HG03159 (cell line): Measurements from ENCODE around the gene UFSP2.

ENCODE experiments used
- ATAC-seq: cut with Tn5 transposase; IDR thresholded peaks from one replicate; pipeline ENCODE4 v1.9.1; 2021; ENCODE audit warnings: mild to moderate bottlenecking, moderate library complexity; ENCODE audit not compliant: unreplicated experiment

UFSP2 gene

DNA sequence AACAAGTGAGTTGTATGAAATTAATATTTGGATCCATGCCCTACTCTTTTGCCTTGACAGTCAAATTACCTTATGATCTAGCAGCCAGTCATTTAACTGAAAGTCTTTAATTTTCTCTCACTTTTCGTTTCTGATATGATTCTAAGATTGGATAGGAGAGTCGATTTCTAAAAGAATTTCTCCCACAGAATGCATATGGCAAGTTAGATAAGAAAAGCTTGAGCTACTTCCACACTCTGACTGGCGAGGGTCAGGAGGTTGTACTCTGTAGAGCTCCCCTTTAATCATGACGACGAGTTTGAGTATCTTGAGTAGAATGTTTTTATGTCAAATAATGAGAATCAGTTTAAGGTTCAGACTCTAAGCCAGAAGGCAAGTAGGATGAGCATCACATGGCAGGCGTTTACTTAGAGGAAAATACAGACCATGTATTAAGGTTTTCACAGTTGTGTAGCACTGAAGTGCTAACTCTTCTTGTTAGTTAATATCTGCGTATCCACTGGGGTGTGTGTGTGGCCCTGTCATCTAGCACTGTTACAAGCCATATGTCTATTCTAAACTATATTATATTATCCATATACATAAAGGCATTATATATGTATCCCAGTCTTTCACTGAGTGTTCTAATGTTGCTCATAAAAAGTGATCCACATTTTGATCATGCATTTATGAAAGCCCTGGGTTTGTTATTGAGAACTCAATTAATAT is 67.9 kb downstream of the UFSP2 start:
- no peak for ATAC-seq

DNA sequence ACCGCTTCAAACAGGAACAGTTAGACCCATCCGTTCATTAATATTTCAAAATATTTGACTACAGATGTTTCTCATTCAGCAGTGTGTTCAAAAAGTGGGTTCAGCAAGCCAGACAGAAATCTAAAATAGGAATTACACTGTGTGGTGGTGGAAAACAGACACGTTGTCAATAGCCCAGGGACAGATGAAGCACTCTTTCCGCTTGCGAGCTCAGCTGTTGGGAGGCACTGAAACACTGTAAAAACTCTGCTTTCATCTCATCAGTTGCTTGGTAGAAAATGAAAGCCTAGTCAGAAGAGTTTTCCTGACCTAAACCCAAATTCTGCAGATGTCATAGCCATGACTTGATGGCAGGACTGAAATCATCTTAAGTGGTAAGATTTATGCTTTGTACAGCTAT is 68.6 kb downstream of the UFSP2 start:
- ATAC-seq = no peak

DNA sequence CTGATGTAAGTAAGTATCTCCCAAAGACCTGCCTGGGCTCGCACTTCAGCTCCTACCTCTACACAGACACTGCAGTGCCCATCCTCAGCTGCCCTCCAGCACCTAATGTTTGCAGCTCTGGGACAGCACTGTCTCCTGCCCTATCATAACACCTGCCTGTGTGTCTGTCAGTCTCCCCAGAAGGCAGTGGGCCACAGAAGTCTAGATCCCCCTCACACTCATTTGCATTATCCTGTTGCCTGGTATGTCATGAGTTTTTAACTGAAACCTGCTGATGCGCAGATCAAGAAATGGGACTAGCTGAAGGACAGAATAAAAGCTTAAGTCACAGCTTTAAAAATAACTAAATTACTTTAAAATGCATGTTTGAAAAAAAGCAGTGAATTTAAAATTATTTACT is 73.0 kb downstream of the UFSP2 start:
- ATAC-seq = no peak

DNA sequence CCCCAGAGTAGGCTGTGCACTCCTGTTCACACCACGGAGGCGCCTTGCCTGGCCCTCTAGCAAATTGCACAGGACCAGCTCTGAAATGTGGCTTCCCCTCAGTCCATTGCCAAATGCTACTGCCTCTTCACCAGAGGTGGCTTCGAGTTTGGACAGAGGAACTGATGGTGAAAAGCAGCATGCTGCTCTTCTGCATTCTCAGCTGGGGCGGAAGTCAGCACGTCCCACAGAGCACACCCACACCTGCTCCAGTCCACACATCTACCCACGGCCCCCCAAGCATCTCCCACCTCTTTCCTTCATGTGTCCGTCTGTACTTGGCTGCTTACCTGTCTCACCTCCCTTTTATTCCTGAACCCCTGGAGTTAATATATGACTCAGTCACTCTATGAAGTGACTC is 73.6 kb downstream of the UFSP2 start:
- ATAC-seq = no peak

DNA sequence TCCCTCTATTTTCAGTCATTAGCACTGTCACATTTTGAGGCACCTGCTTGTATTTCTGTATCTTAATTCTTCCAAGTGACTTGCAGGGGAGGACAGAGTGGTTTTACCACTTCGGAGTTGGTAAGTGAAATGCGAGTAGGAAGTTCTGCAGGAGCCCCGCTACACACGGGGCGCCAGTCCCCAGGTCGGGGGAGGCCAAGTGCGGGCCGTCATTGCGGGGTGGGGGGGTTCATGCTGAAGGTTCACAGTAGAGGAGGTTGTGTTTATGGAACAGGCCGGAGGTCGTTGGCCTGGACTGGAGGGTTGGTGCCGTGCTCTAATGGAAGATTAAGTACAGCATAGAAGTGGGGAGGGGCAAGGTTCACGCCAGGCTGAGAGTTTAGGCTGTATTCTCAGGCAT is 74.1 kb downstream of the UFSP2 start:
- no peak for ATAC-seq
